GM18907 (cell line): ENCODE data around the gene PPP2R2B.
"Not testable (repeated sequence)": the region's sequence is repeated elsewhere in the genome, so short reads cannot be mapped to it uniquely, and the experiment has no call there.

ENCODE experiments used
- ATAC-seq: cut with Tn5 transposase; IDR thresholded peaks from one replicate; pipeline ENCODE4 v1.9.1; 2021; ENCODE audit warnings: mild to moderate bottlenecking, moderate library complexity; ENCODE audit not compliant: unreplicated experiment

Gene PPP2R2B

GRCh38 chr5:146623666-146624065, 254.9 kb downstream of the PPP2R2B start:
- ATAC-seq: no peak

DNA sequence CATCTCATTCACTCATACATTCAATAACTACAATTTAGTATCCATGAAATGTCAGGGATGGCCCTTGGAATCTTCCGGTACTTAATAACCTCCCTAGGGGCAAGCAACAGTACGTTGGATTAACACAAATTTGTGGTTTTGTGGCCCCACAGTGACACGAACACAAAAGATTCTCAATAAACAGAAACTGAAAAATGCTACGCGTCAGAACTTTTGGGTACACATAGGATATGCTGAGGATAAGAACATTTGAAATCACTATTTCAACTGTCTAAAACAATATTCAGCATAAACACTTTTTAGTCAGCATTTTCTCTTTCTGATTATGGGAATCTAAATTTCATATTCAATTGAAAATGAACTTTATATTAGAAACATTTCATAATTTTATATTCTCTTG, 255.5 kb downstream of the PPP2R2B start:
- no peak for ATAC-seq

GRCh38 chr5:146622391-146622790, 256.2 kb downstream of the PPP2R2B start:
- no peak for ATAC-seq

DNA sequence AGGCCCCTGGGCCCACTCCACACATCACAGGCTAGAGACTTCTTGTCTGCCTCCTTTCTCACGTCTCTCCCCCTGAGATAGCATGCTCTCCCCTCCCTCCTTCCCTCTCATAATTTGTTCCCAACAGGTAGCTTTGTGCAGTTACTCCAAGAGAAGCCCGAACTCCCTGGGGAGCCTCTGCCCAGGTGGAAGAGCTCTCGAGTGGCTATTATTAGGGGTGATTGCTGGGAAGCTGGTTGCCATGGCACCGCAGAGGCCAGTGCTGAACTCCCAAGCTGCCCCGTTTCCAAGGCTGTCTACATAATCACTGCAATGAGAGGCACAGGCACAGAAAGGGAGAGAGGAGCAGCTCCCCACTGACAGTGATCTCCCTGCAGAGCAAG, 257.9 kb downstream of the PPP2R2B start:
- no peak for ATAC-seq

GRCh38 chr5:146620031-146620668, 258.4 kb downstream of the PPP2R2B start:
- ATAC-seq: no peak

- ATAC-seq: no peak
Measured at GRCh38 chr5:146618434-146618833, 260.1 kb downstream of the PPP2R2B start.

GRCh38 chr5:146609731-146610130, 268.8 kb downstream of the PPP2R2B start:
- ATAC-seq: not testable (repeated sequence)

DNA sequence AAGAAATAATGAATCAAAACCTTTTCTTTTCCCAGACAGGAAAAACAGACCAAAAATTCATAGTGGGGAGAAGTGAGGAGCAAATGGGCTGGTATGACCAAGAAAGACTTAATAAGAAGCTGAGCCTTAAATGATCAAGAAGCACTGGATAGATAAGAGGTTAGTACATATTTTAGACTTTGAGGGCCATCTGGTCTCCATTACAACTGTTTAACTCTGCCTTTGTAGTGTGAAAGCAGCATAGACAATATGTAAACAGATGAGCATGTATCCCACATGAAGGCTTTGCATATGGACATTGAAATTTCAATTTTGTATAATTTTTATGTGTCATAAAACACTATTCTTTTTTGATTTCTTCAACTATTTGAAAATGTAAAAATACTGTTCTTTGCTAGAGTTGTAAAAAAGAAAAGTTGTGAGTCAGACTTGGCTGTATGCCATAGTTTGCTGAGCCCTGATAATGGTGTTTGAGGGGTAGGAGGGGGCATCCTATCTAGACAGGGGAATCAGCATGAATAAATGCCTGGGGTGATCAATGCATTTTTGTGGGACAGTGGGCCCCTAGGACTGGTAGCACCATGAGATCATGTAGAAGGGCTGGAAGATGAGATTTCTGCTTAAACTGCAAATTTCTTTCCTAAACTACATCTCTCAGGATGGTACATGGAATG, 270.8 kb downstream of the PPP2R2B start:
- no peak for ATAC-seq

- ATAC-seq: no peak
Measured at GRCh38 chr5:146606893-146607292, 271.7 kb downstream of the PPP2R2B start.

GRCh38 chr5:146600376-146600775, 278.2 kb downstream of the PPP2R2B start:
- no peak for ATAC-seq

GRCh38 chr5:146599261-146599660, 279.3 kb downstream of the PPP2R2B start:
- no peak for ATAC-seq

DNA sequence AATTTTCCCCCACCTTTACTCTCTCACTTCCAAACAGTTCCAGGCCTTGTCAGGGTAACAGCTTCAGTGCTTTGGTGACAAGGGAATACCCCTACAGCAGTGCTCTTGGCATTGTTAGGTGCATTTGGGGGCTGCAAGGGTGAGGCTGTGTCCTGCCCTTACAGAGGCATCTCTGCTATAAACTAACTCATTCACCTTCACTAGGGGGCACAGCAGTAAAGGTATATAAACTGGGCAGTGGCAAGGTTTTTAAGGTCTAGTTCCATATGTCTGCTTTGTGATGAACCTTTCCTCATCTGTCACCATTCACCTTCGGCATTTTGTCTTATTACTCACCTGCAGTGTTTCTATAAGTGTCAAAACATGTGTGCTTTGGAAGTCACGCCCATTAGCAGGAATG, 283.5 kb downstream of the PPP2R2B start:
- ATAC-seq: no peak

GRCh38 chr5:146592352-146592751, 286.2 kb downstream of the PPP2R2B start:
- no peak for ATAC-seq

GRCh38 chr5:146589028-146589345, 289.6 kb downstream of the PPP2R2B start:
- no peak for ATAC-seq

DNA sequence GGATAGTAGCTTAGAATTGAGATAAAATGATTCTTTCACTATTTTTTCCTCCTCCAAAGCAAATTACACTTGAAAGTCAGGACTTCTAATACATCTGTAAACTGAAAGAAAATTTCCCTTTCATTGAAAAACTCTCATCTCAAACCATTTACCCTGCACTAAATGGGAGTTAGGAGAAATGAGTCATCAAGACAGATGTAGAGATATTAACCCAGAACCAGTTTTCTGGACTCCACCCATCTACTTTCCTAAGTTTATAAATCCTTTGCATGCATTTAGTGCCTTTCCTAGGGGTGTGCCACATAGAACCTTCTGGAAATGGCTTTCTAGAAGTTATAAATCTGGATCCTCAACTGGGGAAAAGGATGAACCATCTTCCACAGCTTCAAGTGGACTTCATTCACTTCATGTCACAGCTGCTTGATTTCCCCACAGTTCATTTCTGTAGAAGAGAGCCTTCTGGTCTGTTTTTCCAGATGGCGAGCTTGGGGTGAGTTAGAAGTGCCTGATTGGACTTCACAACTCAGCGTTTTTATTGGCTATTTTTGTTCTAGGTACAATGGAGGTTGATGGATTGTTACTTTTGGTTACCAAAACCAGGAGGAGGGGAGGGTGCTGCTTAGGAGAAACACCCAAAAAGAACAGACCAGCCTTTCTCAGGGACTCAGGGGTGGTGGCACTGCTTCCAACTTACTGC, 290.1 kb downstream of the PPP2R2B start:
- no peak for ATAC-seq

- no peak for ATAC-seq
Measured at GRCh38 chr5:146586752-146587151, 291.8 kb downstream of the PPP2R2B start.

DNA sequence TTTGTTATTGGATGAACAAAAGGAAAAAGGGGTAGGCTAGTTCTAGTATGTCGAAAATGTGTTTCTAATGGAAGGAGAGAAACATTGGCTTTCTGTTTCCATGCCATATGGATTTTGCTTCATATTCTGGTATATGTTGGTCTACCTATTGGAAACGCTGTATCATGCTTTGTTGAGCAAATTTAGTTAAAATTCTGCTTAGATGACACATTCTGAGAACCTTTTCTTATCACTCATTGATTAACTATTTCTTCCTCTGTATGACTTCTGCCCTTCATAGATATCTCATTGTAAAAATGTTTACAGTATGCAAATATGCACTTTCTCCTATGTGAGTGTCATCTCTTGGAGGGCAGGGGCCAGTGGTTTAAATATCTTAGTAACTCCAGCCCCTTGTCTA, 293.8 kb downstream of the PPP2R2B start:
- no peak for ATAC-seq

GRCh38 chr5:146582051-146582596, 296.4 kb downstream of the PPP2R2B start:
- ATAC-seq: no peak

DNA sequence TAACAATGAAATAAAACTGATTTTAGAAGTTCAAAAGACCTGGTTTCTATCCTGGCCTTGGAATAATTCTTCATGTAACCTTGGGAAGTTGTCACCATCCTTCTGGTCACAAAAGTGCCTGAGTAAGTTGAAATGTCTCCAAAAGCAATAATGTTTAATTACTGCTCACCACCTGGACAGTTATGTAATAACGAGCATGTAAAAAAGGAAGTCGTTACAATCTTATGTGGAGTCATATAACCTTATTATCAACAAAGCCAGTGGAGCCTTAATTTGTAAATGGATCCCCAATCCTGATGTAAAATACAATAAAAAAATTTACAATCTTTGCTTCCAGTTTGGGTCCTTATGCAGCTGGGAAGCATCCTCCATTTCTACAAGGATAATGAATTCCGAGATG, 298.3 kb downstream of the PPP2R2B start:
- ATAC-seq: no peak

- no peak for ATAC-seq
Measured at GRCh38 chr5:146574713-146575112, 303.8 kb downstream of the PPP2R2B start.

DNA sequence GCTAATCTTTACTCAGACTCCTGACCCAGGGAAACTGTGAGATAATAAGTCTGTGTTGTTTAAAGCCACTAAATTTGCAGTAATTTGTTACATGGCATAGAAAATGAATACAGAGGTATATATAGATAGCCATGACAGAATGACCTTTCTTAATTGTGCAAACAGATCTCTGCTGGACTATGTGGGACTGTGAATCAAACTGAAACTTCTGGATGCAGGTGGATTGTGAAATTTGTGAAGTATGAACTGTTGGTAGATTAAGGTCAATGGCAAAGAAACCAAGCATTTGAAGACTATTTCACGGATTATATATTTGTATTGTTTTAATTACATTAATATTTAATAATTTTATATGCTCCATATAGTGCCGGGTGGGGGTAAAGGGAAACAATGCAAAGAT, 310.4 kb downstream of the PPP2R2B start:
- ATAC-seq: no peak

DNA sequence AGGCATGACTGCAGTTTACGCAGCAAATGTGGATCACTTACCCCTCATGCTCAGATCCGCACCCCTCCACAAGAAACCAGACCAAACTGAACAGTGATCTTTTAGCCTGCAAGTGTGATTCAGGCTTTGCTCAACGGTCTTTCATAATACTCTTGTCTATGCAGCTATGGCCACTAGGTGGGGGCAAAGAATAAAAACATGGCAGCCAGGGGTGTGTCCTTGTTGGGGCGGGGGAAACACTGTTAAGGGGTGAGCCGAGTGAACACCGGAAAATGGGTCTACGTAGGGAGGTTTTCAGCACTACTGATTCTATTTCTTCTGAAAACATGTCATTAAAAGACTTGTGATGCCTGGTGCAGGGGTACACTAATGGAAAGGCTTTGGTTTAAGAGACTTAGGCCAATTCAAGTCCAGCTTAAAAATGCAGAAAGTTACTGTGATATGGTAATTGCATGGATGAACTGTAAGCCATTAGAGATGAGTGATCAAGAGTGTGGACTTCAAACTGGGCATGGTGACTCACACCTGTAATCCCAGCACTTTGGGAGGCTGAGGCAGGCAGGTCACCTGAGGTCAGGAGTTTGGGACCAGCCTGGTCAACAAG, 312.7 kb downstream of the PPP2R2B start:
- peak; percentile 97 for ATAC-seq
